ENCODE measurements around the gene PPP5C.
"Not testable (repeated sequence)": the region's sequence is repeated elsewhere in the genome, so short reads cannot be mapped to it uniquely, and the experiment has no call there.

The PPP5C gene

GRCh38 chr19:46367426-46367825 is 20.5 kb downstream of the PPP5C start:
- no peak for DNase-seq

- DNase-seq = no peak
Measured at GRCh38 chr19:46368116-46368515, 21.2 kb downstream of the PPP5C start.

DNA sequence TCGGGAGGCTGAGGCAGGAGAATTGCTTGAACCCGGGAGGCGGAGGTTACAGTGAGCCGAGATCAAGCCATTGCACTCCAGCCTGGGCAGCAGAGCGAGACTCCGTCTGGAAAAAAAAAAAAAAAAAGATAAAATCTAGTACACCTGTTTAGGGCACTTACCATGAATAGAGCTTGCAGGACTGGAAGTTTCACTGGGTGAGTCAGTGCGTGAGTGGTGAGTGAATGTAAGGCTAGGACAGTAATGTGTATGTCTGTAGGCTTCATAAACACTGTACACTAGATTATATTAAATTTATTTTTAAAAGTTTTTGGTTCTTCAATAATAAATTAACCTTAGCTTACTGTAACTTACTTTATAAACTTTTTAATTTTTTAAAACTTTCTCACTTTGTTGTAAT is 22.9 kb downstream of the PPP5C start:
- DNase-seq = no peak

GRCh38 chr19:46371371-46371901 is 24.5 kb downstream of the PPP5C start:
- DNase-seq = no peak

- DNase-seq = no peak
Measured at GRCh38 chr19:46372901-46373490, 26.1 kb downstream of the PPP5C start.

GRCh38 chr19:46373491-46374359 is 26.8 kb downstream of the PPP5C start:
- DNase-seq = peak; percentile 64

DNA sequence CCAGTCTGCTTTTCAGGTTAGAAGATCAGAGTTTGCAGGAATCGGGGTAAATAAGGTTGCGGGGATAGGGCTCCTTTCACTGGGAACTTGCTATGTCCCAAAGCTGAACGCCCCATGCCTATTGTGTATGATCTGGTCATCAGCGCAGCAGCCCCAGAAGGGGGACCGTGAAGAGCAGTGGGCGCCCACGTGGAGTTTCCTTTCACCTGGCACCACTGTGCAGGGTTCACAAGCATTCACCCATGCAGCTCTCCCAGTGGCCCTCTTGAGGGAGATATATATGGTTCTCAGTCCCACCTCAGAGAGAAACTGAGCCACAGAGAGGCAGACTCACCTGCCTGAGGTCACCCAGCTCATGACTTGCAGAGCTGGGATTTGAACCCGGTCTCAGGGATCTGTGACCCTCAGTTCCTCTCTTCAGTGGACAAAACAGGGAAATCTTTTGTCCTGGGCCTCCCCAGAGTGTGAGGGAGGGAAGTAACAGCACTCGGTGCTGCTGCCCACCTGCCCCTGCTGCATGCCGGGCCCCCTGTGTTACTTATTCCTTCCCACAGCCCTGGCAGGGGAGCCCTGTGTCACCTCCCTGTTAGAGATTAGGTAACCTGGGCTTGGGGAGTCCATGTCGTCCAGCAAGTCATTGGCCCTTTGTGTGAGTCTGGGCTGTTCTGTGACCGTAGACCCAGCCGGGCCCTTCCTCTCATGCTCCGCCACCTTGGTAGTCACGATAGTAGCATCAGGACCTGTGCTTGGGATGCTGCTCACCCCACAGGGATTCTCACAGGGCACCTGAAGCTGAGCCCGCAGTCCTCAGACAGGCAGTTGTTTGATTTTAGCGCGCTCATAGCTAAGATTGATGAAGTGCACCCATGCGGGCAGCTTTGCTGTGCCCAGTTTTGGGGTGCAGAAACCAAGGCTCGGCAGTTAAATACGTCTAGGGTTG is 27.9 kb downstream of the PPP5C start:
- DNase-seq = no peak

- not testable (repeated sequence) for DNase-seq
Measured at GRCh38 chr19:46375476-46376067, 28.7 kb downstream of the PPP5C start.

DNA sequence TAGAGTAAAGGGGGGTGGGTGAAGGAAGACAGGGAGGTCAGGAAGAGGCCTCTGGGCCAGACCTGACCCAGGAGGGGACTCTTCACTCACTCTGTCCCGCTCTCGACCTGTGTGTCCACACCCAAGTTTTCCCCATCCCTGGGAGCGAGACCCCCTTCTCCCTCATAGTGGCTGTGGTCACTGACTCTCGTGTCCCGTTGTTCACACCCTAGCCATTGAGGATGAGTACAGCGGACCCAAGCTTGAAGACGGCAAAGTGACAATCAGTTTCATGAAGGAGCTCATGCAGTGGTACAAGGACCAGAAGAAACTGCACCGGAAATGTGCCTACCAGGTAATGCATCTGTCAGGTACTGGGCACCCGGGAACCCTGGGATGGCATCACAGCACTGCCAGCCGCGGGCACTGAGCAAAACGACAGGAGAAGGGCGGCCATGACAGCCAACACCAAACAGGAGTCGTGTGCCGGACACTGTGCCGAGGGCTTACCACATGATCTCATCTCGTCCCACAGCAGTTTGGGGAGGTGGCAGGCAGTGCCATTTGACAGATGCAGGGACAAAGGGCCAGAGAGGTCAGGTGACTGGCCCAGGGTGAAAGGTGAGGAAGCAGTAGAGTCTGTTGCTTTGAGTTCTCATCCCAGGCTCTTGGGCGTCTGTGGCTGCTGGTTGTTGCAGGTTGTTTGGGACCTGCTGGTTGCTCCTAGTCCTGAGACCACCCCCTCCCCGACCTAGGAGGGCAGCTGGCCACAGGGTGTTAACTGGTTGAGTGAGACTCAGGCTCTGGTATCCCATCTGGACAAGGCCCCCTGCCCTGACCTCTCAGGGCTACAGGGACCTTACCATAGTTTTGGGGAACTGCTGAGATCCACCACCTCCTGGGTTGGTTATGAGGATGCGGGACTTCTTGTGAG is 29.6 kb downstream of the PPP5C start:
- no peak for DNase-seq

- no peak for DNase-seq
Measured at GRCh38 chr19:46378268-46378667, 31.4 kb downstream of the PPP5C start.

GRCh38 chr19:46380690-46381089 is 33.8 kb downstream of the PPP5C start:
- DNase-seq = no peak

- no peak for DNase-seq
Measured at GRCh38 chr19:46381346-46381745, 34.5 kb downstream of the PPP5C start.

DNA sequence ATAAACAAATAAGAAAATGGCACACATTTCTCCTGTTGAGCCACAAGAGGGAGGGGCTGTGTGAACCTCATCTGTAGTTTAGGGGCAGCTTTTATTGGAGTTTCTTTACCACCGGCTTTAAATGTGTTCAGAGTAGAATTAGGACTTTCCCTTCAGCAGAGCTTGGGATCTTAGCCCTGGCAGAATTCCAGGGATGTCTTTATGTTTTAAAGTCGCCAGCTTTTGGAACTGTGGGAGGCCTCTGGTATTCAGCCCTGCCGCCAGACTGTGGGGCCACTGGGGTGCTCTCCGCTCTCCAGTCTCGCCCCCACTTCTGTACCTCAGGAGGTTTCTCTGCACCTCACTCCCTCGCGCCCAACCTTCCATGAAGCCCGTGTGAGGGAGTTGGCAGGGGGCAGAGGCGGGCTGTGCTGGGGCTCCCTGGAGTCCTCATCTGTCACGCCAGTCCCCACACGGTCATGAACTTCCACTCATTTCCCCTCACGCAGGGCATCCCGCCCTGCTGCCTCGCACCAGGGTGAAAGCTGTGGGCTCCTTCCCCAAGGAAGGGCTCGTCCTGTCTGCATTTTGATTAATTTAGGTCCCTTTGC is 35.0 kb downstream of the PPP5C start:
- no peak for DNase-seq

GRCh38 chr19:46383171-46383815 is 36.4 kb downstream of the PPP5C start:
- no peak for DNase-seq

GRCh38 chr19:46383846-46384245 is 37.0 kb downstream of the PPP5C start:
- DNase-seq = no peak

DNA sequence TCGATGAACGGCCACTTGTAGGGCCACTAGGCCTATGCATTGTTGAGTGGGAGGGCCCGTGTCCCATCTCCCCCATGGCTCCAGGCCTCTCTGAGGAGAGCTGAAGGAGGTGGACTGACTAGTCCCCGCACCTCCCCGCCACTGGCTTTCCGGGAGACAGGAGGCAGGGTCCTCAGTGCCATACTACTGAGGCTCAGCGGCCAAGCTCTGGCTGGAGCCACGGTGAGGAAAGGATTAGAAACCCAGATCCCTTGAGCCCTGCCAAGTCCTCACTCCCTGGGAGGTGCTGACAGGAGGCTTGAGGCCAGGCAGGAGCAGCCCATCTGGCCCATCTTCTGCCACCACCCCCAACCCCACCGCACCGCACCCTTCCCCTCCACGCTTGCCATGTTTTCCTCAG is 37.5 kb downstream of the PPP5C start:
- no peak for DNase-seq

DNA sequence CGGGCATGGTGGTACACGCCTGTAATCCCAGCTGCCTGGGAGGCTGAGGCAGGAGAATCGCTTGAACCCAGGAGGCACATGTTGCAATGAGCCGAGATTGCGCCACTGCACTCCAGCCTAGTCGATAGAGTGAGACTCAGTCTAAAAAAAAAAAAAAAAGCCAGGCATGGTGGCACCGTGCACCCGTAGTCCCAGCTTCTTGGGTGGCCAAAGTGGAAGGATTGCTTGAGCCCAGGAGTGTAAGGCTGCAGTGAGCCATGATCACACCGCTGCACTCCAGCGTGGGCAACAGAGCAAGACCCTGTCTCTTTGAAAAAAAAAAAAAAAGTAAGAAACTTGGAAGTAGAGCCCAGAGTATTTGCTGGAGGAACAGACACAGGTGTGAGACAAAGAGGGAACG is 38.7 kb downstream of the PPP5C start:
- DNase-seq = no peak

DNA sequence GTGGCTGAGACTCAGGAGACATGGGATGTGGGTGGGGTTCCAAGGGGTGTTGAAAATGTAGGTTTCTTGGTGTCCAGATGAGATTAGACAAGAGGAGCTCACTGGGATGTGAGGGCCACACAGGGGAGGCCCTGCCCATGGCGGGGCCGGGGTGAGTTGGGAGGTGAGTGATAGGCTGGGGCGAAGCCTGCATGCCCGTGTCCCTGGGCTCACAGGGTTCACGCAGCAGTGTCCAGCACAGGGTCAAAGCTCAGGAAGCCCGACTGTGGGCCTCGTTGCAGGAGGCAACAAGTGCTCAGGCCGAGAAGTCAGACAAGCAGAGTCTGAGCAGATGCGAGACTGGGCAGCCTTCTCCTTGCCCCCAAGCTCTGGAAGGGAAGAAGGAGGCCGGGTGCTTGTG is 39.3 kb downstream of the PPP5C start:
- DNase-seq = no peak

- DNase-seq = no peak
Measured at GRCh38 chr19:46386996-46387712, 40.3 kb downstream of the PPP5C start.

DNA sequence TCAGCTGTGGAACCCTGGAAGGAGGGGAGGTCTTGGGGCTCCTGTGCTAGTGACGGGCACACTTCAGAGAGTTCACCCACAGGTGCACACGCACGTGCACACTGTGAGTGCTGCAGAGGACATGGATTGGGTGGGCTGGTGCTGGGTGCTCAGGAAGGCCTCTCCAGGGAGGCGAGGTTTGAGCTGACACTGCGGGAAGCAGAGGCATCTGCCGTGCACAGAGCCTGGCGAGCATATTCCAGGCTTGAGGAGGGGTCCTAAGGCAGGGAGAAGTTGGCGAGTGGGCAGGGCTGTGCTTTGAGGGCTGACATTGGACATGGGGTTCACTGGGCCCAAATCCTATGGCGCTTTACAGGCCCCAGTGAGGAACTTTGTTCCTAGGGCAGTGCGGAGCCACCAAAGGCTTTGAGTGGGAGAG is 40.8 kb downstream of the PPP5C start:
- no peak for DNase-seq

Measured in NCI-H146 (cell line).